HUES6 (cell line): ENCODE data around the gene SKAP2.

Experiments
- H3K27ac ChIP-seq: 2 replicates; pipeline ENCODE4 v1.7.0; 2013; ENCODE audit warnings: low read depth, mild to moderate bottlenecking, low read length, inconsistent platforms
- H3K27me3 ChIP-seq: 2 replicates; pipeline ENCODE4 v1.6.1; 2013; ENCODE audit warnings: low read length; ENCODE audit not compliant: control insufficient read depth, insufficient read depth
- H3K36me3 ChIP-seq: 2 replicates; pipeline ENCODE4 v1.6.1; 2013; ENCODE audit warnings: low read length; ENCODE audit not compliant: control insufficient read depth, insufficient read depth
- H3K4me1 ChIP-seq: 2 replicates; pipeline ENCODE4 v1.6.1; 2013; ENCODE audit warnings: low read length; ENCODE audit not compliant: control insufficient read depth, insufficient read depth
- H3K4me3 ChIP-seq: 2 replicates; pipeline ENCODE4 v1.5.1; 2013; ENCODE audit warnings: low read depth, low read length
- H3K9ac ChIP-seq: one replicate; pipeline ENCODE4 v1.6.1; 2013; ENCODE audit warnings: mild to moderate bottlenecking, low read length
- H3K9me3 ChIP-seq: 2 replicates; pipeline ENCODE4 v1.6.1; 2013; ENCODE audit warnings: low read depth, low read length; ENCODE audit not compliant: control insufficient read depth, insufficient read depth

The SKAP2 gene

GRCh38 chr7:26625286-26625685, 239.1 kb downstream of the SKAP2 start:
- no peaks in the 10 kb centered on the region for H3K4me1 ChIP-seq
- H3K27me3 ChIP-seq: no peaks in the 10 kb centered on the region
- H3K9ac ChIP-seq: no peak overlapping the region
- no peak overlapping the region for H3K27ac ChIP-seq
- no peaks in the 10 kb centered on the region for H3K36me3 ChIP-seq
- no peak overlapping the region for H3K4me3 ChIP-seq
- no peaks in the 10 kb centered on the region for H3K9me3 ChIP-seq

- Histone ChIP-seq H3K9me3 (no peaks in the 10 kb centered on the region), H3K27ac (no peak overlapping the region), H3K4me3 (no peak overlapping the region), H3K9ac (no peak overlapping the region), H3K27me3 (no peaks in the 10 kb centered on the region), H3K4me1 (no peaks in the 10 kb centered on the region), H3K36me3 (no peaks in the 10 kb centered on the region)
Observed at GRCh38 chr7:26624839-26625238, 239.6 kb downstream of the SKAP2 start.

GRCh38 chr7:26624431-26624830, 240.0 kb downstream of the SKAP2 start:
- Histone ChIP-seq H3K27me3 (no peaks in the 10 kb centered on the region), H3K36me3 (no peaks in the 10 kb centered on the region), H3K4me1 (no peaks in the 10 kb centered on the region), H3K9me3 (no peaks in the 10 kb centered on the region), H3K9ac (no peak overlapping the region), H3K4me3 (no peak overlapping the region), H3K27ac (no peak overlapping the region)

GRCh38 chr7:26620352-26620751, 244.0 kb downstream of the SKAP2 start:
- Histone ChIP-seq H3K27ac (no peak overlapping the region), H3K27me3 (no peaks in the 10 kb centered on the region), H3K4me3 (no peak overlapping the region), H3K9ac (no peak overlapping the region), H3K9me3 (no peaks in the 10 kb centered on the region), H3K4me1 (no peaks in the 10 kb centered on the region; the same call in 1 of the 2 replicates), H3K36me3 (no peaks in the 10 kb centered on the region)

GRCh38 chr7:26619348-26619984, 244.9 kb downstream of the SKAP2 start:
- no peak overlapping the region for H3K4me3 ChIP-seq
- no peak overlapping the region for H3K27ac ChIP-seq
- no peaks in the 10 kb centered on the region for H3K9me3 ChIP-seq
- H3K27me3 ChIP-seq: no peaks in the 10 kb centered on the region
- H3K9ac ChIP-seq: no peak overlapping the region
- H3K36me3 ChIP-seq: no peaks in the 10 kb centered on the region
- H3K4me1 ChIP-seq: peaks cover 3% of the 10 kb centered on the region; the same call in 1 of the 2 replicates

GRCh38 chr7:26618898-26619297, 245.5 kb downstream of the SKAP2 start:
- H3K9ac ChIP-seq: no peak overlapping the region
- no peak overlapping the region for H3K27ac ChIP-seq
- H3K27me3 ChIP-seq: no peaks in the 10 kb centered on the region
- no peak overlapping the region for H3K4me3 ChIP-seq
- H3K9me3 ChIP-seq: no peaks in the 10 kb centered on the region
- peaks cover 4% of the 10 kb centered on the region; the same call in 1 of the 2 replicates for H3K4me1 ChIP-seq
- H3K36me3 ChIP-seq: no peaks in the 10 kb centered on the region

GRCh38 chr7:26618449-26618848, 245.9 kb downstream of the SKAP2 start:
- H3K9me3 ChIP-seq: no peaks in the 10 kb centered on the region
- H3K4me1 ChIP-seq: peaks cover 4% of the 10 kb centered on the region; the same call in 1 of the 2 replicates
- no peak overlapping the region for H3K4me3 ChIP-seq
- no peak overlapping the region for H3K9ac ChIP-seq
- no peaks in the 10 kb centered on the region for H3K27me3 ChIP-seq
- no peak overlapping the region for H3K27ac ChIP-seq
- H3K36me3 ChIP-seq: no peaks in the 10 kb centered on the region
